OCI-LY1 (cell line): ENCODE data around the gene FZD4.

Experiments
- H2AFZ ChIP-seq: fragments of 200-600 bp; sonication (generic), shearing (Covaris generic); 2 replicates; pipeline ENCODE4 v1.6.0; 2014; ENCODE audit warnings: antibody characterized with exemption, mild to moderate bottlenecking, low read length
- H3F3A ChIP-seq: fragments of 200-600 bp; sonication (generic), shearing (Covaris generic); 2 replicates; pipeline ENCODE4 v1.6.0; 2014; ENCODE audit warnings: mild to moderate bottlenecking, antibody characterized with exemption, low read length, moderate library complexity; ENCODE audit not compliant: insufficient read depth
- H3K27ac ChIP-seq: fragments of 200-600 bp; sonication (generic); 2 replicates; pipeline ENCODE4 v1.5.1; 2014; ENCODE audit warnings: low read length, mixed run types, mild to moderate bottlenecking, low read depth; ENCODE audit not compliant: poor library complexity, severe bottlenecking
- H3K27me3 ChIP-seq: fragments of 200-600 bp; sonication (generic); 2 replicates; pipeline ENCODE4 v1.6.0; 2014; ENCODE audit warnings: antibody characterized with exemption, mild to moderate bottlenecking, low read length, moderate library complexity; ENCODE audit not compliant: insufficient read depth
- H3K36me3 ChIP-seq: fragments of 200-600 bp; sonication (generic); 2 replicates; pipeline ENCODE4 v1.6.1; 2014; ENCODE audit warnings: mild to moderate bottlenecking, antibody characterized with exemption, low read length, moderate library complexity, mixed read lengths; ENCODE audit not compliant: insufficient read depth
- H3K4me1 ChIP-seq: fragments of 200-600 bp; sonication (generic); 2 replicates; pipeline ENCODE4 v1.5.1; 2014; ENCODE audit warnings: mild to moderate bottlenecking, low read length, moderate library complexity; ENCODE audit not compliant: insufficient read depth, severe bottlenecking
- H3K4me2 ChIP-seq: fragments of 200-600 bp; sonication (generic), shearing (Covaris generic); 2 replicates; pipeline ENCODE4 v1.6.1; 2014; ENCODE audit warnings: low read length
- H3K4me3 ChIP-seq: fragments of 200-600 bp; sonication (generic); 2 replicates; pipeline ENCODE4 v1.5.1; 2014; ENCODE audit warnings: low read length, low read depth, mild to moderate bottlenecking, mixed read lengths; ENCODE audit not compliant: poor library complexity, severe bottlenecking
- H3K79me2 ChIP-seq: fragments of 200-600 bp; shearing (Covaris generic); 2 replicates; pipeline ENCODE4 v1.6.1; 2016; ENCODE audit warnings: mixed run types, low read length, mixed read lengths; ENCODE audit not compliant: insufficient read depth
- H3K9ac ChIP-seq: fragments of 200-600 bp; sonication (generic), shearing (Covaris generic); 2 replicates; pipeline ENCODE4 v1.6.1; 2014; ENCODE audit warnings: mild to moderate bottlenecking, low read length, mixed read lengths
- H3K9me2 ChIP-seq: fragments of 200-600 bp; sonication (generic), shearing (Covaris generic); 2 replicates; pipeline ENCODE4 v1.6.1; 2014; ENCODE audit warnings: low read depth, mild to moderate bottlenecking, low read length, mixed read lengths
- H3K9me3 ChIP-seq: fragments of 200-600 bp; shearing (Covaris generic); 2 replicates; pipeline ENCODE4 v1.6.1; 2014; ENCODE audit warnings: low read length, mixed read lengths
- H4K20me1 ChIP-seq: fragments of 200-600 bp; sonication (generic), shearing (Covaris generic); 2 replicates; pipeline ENCODE4 v1.6.0; 2016; ENCODE audit warnings: mild to moderate bottlenecking, low read length; ENCODE audit not compliant: insufficient read depth
- CTCF ChIP-seq: fragments of 200-600 bp; sonication (generic), shearing (Covaris generic); IDR thresholded peaks from 2 replicates; pipeline ENCODE4 v1.5.1; 2017; ENCODE audit warnings: mild to moderate bottlenecking, antibody characterized with exemption, low read length, moderate library complexity, mixed read lengths
- EZH2 ChIP-seq: fragments of 200-600 bp; sonication (generic), shearing (Covaris generic); IDR thresholded peaks from 2 replicates; pipeline ENCODE4 v1.8.0; 2017; ENCODE audit warnings: borderline replicate concordance, mixed run types, mild to moderate bottlenecking, antibody characterized with exemption, low read length, moderate library complexity, mixed read lengths

The FZD4 gene

GRCh38 chr11:86941077-86941870 lies 13.9 kb downstream of the FZD4 start:
- Histone ChIP-seq H3K9me3 (no peaks in the 10 kb centered on the region), H3K4me3 (no peak overlapping the region), H3K4me1 (no peaks in the 10 kb centered on the region), H3K9me2 (no peaks in the 10 kb centered on the region), H4K20me1 (no peaks in the 10 kb centered on the region), H3K9ac (no peak overlapping the region), H3K27ac (no peak overlapping the region), H3K36me3 (no peaks in the 10 kb centered on the region), H3K27me3 (no peaks in the 10 kb centered on the region), H3F3A (no peaks in the 10 kb centered on the region), H3K4me2 (no peak overlapping the region), H3K79me2 (no peaks in the 10 kb centered on the region), H2AFZ (no peak overlapping the region)
- no peak for TF ChIP-seq EZH2
- TF ChIP-seq CTCF: no peak

GRCh38 chr11:86940122-86940777 lies 14.9 kb downstream of the FZD4 start:
- no peak overlapping the region for H3K4me2 ChIP-seq
- no peaks in the 10 kb centered on the region for H3K9me3 ChIP-seq
- TF ChIP-seq CTCF (no peak), EZH2 (no peak)
- no peak overlapping the region for H2AFZ ChIP-seq
- no peaks in the 10 kb centered on the region for H3K27me3 ChIP-seq
- H3K27ac ChIP-seq: no peak overlapping the region
- H3K36me3 ChIP-seq: no peaks in the 10 kb centered on the region
- no peaks in the 10 kb centered on the region for H3K4me1 ChIP-seq
- H3K9me2 ChIP-seq: no peaks in the 10 kb centered on the region
- H3K4me3 ChIP-seq: no peak overlapping the region
- no peak overlapping the region for H3K9ac ChIP-seq
- H3F3A ChIP-seq: no peaks in the 10 kb centered on the region
- H3K79me2 ChIP-seq: no peaks in the 10 kb centered on the region
- H4K20me1 ChIP-seq: no peaks in the 10 kb centered on the region

GRCh38 chr11:86938900-86939880 lies 16.0 kb downstream of the FZD4 start:
- H3K27me3 ChIP-seq: no peaks in the 10 kb centered on the region
- H3K4me3 ChIP-seq: no peak overlapping the region
- no peak for TF ChIP-seq EZH2
- peak; percentile 58 for TF ChIP-seq CTCF
- no peaks in the 10 kb centered on the region for H4K20me1 ChIP-seq
- H3K9ac ChIP-seq: no peak overlapping the region
- H3F3A ChIP-seq: no peaks in the 10 kb centered on the region
- H3K79me2 ChIP-seq: no peaks in the 10 kb centered on the region
- H3K4me2 ChIP-seq: no peak overlapping the region
- H3K4me1 ChIP-seq: no peaks in the 10 kb centered on the region
- H2AFZ ChIP-seq: no peak overlapping the region
- no peaks in the 10 kb centered on the region for H3K36me3 ChIP-seq
- no peaks in the 10 kb centered on the region for H3K9me3 ChIP-seq
- no peaks in the 10 kb centered on the region for H3K9me2 ChIP-seq
- H3K27ac ChIP-seq: no peak overlapping the region
